Activated B cell treated with CpG ODN at 0.5 μM for 24 hours (primary cell): ENCODE measurements around the gene ATG4A. TPM values are rescaled to one million over a fixed set of nuclear protein-coding genes. Genes with fewer than 3 reads are reported as not detected.

Source experiments
- ATAC-seq: fragments of 200-7000 bp; cut with Tn5 transposase; one replicate; pipeline ENCODE4 v1.10.0; 2021; ENCODE audit warnings: low read depth, mild to moderate bottlenecking, moderate library complexity
- CTCF ChIA-PET: fragments of 350-600 bp; sonication (Branson Sonifier 250); formaldehyde crosslinking; loops from one replicate; lab custom pipeline; 2021; ENCODE audit warnings: antibody characterized with exemption; lab: Charles Lee
- POLR2A ChIA-PET: fragments of 350-600 bp; sonication (Branson Sonifier 250); formaldehyde crosslinking; loops from one replicate; lab custom pipeline; 2021; ENCODE audit warnings: antibody characterized with exemption; lab: Charles Lee
- DNase-seq: peaks from one replicate; pipeline ENCODE4 v3.0.0; 2022
- H3K27ac Mint-ChIP-seq: one replicate; pipeline ENCODE4 v1.8.0; 2020; ENCODE audit warnings: mixed read lengths
- H3K27me3 Mint-ChIP-seq: one replicate; pipeline ENCODE4 v1.8.0; 2021; ENCODE audit warnings: mixed read lengths
- H3K36me3 Mint-ChIP-seq: one replicate; pipeline ENCODE4 v1.8.0; 2021; ENCODE audit warnings: low read depth, mixed read lengths
- H3K4me1 Mint-ChIP-seq: one replicate; pipeline ENCODE4 v1.8.0; 2021; ENCODE audit warnings: mixed read lengths
- H3K4me3 Mint-ChIP-seq: one replicate; pipeline ENCODE4 v1.8.0; 2020; ENCODE audit warnings: mild to moderate bottlenecking, mixed read lengths
- H3K9me3 Mint-ChIP-seq: one replicate; pipeline ENCODE4 v1.8.0; 2020; ENCODE audit warnings: mixed read lengths
- intact Hi-C: fragments of 100-400 bp; cut with micrococcal nuclease; formaldehyde crosslinking; loops from one replicate; pipeline ENCODE4 v1.15.1; 2024
- total RNA-seq: library from RNA; stranded (reverse); gene quantifications from 2 replicates; pipeline ENCODE4 v1.2.3, GENCODE V29; 2022
- TF ChIP-seq, protein P1 (sequence below): fragments of 200-600 bp; IDR thresholded peaks from one replicate; pipeline ENCODE4 v1.8.0; 2022; ENCODE audit warnings: antibody characterized with exemption, mild to moderate bottlenecking

The ATG4A gene
- total RNA-seq, 1 donor from 2014 or later = 9.9 TPM

DNA sequence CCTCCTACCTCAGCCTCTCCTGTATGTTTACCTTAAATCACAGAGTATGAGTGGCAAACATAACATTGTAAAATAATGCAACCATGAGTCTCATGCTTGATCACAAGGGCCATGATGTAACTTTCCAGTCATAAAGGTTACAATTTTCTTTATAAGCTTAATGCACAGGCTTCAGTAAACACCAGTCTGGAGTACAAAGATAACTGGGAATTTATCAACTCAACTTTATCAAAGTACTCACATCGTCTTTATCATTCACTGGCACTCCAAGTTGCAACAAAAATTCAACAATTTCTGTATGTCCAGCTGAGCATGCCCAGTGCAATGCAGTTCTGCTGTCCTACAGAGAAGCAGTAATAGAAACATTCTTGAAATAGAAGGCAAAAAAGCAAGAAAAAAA is 3.1 kb upstream of the ATG4A start:
- Mint-ChIP-seq H3K27me3 (no peaks in the 10 kb centered on the region), H3K36me3 (peaks cover 27% of the 10 kb centered on the region), H3K27ac (no peak overlapping the region), H3K9me3 (no peaks in the 10 kb centered on the region), H3K4me1 (peaks cover 6% of the 10 kb centered on the region), H3K4me3 (no peak overlapping the region)
- ChIA-PET POLR2A (no interaction called here), CTCF (no interaction called here)
- no peak for DNase-seq
- intact Hi-C loops = no loop called here
- ATAC-seq = no peak
- TF ChIP-seq, protein P1, sequence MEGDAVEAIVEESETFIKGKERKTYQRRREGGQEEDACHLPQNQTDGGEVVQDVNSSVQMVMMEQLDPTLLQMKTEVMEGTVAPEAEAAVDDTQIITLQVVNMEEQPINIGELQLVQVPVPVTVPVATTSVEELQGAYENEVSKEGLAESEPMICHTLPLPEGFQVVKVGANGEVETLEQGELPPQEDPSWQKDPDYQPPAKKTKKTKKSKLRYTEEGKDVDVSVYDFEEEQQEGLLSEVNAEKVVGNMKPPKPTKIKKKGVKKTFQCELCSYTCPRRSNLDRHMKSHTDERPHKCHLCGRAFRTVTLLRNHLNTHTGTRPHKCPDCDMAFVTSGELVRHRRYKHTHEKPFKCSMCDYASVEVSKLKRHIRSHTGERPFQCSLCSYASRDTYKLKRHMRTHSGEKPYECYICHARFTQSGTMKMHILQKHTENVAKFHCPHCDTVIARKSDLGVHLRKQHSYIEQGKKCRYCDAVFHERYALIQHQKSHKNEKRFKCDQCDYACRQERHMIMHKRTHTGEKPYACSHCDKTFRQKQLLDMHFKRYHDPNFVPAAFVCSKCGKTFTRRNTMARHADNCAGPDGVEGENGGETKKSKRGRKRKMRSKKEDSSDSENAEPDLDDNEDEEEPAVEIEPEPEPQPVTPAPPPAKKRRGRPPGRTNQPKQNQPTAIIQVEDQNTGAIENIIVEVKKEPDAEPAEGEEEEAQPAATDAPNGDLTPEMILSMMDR = no peak

DNA sequence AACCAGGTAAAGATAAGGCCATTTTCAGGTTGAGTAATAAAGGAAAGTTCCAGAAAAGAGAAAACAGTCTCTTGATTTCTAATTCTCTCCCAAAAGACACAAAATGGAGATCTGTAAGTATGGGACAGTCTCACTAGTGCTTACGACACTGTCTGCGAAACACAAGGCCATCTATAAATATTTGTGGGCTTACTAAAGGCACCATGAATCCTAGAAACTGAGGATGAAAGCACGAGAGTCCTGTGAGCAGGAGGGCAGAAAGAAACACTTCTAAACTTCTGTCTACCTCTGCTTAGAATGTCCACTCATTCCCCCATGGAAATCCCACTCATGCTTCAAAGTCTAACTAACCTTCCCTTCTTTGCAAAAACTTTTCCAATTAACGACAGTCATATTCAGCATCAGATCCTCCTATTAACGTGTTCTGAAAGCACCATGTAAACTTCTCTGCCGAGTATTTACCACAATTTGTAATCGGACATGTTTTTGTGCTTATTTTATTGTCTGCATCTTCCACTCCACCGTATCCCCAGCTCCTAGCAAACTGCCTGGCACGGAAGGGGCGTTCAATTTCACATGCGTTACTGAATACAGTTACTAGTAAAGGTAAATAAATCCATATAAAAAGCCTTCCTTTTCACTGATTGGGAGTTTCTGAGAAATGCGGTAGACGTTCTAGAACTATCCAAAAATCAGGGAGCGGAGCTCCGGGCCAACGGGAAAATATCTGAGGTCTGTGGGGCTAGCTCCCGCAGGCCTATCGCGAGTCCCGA is 901 bp upstream of the ATG4A start:
- TF ChIP-seq, protein P1 = no peak
- Mint-ChIP-seq H3K4me1 (peaks cover 6% of the 10 kb centered on the region), H3K36me3 (peaks cover 17% of the 10 kb centered on the region), H3K4me3 (no peak overlapping the region), H3K27me3 (no peaks in the 10 kb centered on the region), H3K9me3 (no peaks in the 10 kb centered on the region), H3K27ac (no peak overlapping the region)
- ATAC-seq = no peak
- ChIA-PET CTCF (no interaction called here), POLR2A (interaction anchor here (0.7 to 1.6 kb wide), 6 partner anchors 14 to 1479 kb away, joined by 3 to 6 read pairs (median 3); partner anchors contain the start of genes PRPS1, RADX and RBM41)
- no peak for DNase-seq
- intact Hi-C loops = loop anchor here (1.0 to 5.0 kb wide), 7 partner anchors 263 to 1480 kb away; partner anchors contain the start of genes DNAAF6, MID2, MORC4 and NUP62CL

DNA sequence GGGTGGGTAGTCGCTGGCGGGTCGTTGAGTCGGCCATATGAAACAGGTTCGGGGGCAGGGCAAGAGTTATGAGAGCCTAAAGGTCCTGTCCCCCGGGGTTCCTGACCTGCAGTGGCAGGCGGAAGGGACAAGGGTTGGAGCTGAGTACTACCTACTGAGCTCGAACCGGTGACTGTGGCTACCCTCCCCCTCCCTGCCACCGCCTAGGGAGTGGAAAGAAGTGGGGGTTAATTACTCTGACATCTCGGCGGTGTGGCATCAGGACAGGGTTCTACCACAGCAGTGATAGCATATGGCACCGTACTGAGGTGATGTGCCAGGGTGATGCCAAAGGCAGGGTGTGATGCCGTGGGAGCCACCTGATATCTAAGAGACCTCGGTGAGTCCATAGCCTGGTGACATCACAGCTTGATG is 307 bp downstream of the ATG4A start:
- CTCF ChIA-PET = no interaction called here
- no peaks in the 10 kb centered on the region for H3K9me3 Mint-ChIP-seq
- H3K27ac Mint-ChIP-seq = no peak overlapping the region
- H3K27me3 Mint-ChIP-seq = no peaks in the 10 kb centered on the region
- peaks cover 6% of the 10 kb centered on the region for H3K4me1 Mint-ChIP-seq
- POLR2A ChIA-PET = interaction anchor here (0.8 to 1.6 kb wide), 5 partner anchors 13 to 1480 kb away, joined by 3 to 6 read pairs (median 4); partner anchors contain the start of genes PRPS1 and RADX
- H3K4me3 Mint-ChIP-seq = no peak overlapping the region
- H3K36me3 Mint-ChIP-seq = peaks cover 13% of the 10 kb centered on the region
- peak; percentile 14 for ATAC-seq
- TF ChIP-seq, protein P1 = no peak
- intact Hi-C loops = loop anchor here (1.0 to 5.0 kb wide), 7 partner anchors 265 to 1481 kb away; partner anchors contain the start of genes DNAAF6, MID2, MORC4 and NUP62CL
- no peak for DNase-seq

DNA sequence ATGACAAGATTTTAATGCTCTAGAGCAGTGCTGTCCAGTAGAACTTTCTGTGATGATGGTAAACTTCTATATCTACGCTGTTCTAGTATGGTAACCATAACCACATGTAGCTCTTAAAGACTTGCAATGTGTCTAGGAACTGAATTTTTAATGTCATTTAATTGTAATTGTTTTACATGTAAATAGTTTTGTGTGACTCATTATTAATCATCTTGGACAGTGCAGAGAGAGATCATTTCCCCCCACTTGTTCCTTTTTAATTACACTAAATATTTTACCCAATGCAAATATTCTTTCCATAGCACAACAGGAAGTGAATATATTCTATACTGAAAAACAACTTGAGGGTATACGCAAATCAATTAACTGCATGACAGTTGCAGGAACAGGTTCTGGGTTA is 5.8 kb downstream of the ATG4A start:
- CTCF ChIA-PET = no interaction called here
- no peaks in the 10 kb centered on the region for H3K9me3 Mint-ChIP-seq
- TF ChIP-seq, protein P1 = no peak
- no peaks in the 10 kb centered on the region for H3K36me3 Mint-ChIP-seq
- no peaks in the 10 kb centered on the region for H3K4me1 Mint-ChIP-seq
- DNase-seq = no peak
- ATAC-seq = no peak
- H3K27me3 Mint-ChIP-seq = no peaks in the 10 kb centered on the region
- POLR2A ChIA-PET = no interaction called here
- no peak overlapping the region for H3K27ac Mint-ChIP-seq
- intact Hi-C loops = no loop called here
- H3K4me3 Mint-ChIP-seq = no peak overlapping the region

DNA sequence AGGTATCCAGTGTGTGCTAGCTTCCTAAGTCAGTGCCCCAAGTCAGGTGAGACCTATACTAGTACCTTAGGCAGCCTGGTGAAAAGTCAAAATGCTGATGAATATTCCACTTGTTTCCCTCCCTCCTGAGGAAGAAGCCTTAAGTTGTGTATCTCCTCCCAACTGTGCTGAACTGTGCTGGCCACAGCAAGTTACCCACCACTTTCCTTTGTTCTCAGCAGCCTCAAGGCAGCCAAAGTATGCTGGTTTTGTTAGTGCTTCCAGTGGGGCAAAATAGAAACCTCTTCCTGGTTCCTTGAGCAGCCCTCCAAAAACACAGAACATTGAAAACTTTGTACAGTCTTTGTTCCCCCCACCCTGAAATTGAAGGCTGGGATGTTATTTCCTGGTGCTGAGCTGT is 13.9 kb downstream of the ATG4A start:
- ChIA-PET CTCF (no interaction called here), POLR2A (interaction anchor here (0.7 kb wide), 1 partner anchor 14 kb away, joined by 3 read pairs; the partner anchor contains the start of genes ATG4A and PSMD10)
- Mint-ChIP-seq H3K4me3 (no peak overlapping the region), H3K27me3 (no peaks in the 10 kb centered on the region), H3K36me3 (no peaks in the 10 kb centered on the region), H3K4me1 (peaks cover 7% of the 10 kb centered on the region), H3K27ac (no peak overlapping the region), H3K9me3 (no peaks in the 10 kb centered on the region)
- no peak for ATAC-seq
- TF ChIP-seq, protein P1 = no peak
- intact Hi-C loops = no loop called here
- no peak for DNase-seq
